Fibroblast of skin of scalp (primary cell): Measurements from ENCODE around the gene RASSF3.
A peak's percentile ranks its signal among the peaks of the same experiment; 100 is the strongest.
"Not testable (repeated sequence)": the region's sequence is repeated elsewhere in the genome, so short reads cannot be mapped to it uniquely, and the experiment has no call there.

Experiments used
- DNase-seq: peaks from one replicate; pipeline ENCODE4 v3.0.0-alpha.2; 2013

The RASSF3 gene

GRCh38 chr12:64672925-64673409, 62.7 kb downstream of the RASSF3 start:
- DNase-seq: peak; percentile 31

GRCh38 chr12:64673490-64674169, 63.3 kb downstream of the RASSF3 start:
- DNase-seq: peak; percentile 73

DNA sequence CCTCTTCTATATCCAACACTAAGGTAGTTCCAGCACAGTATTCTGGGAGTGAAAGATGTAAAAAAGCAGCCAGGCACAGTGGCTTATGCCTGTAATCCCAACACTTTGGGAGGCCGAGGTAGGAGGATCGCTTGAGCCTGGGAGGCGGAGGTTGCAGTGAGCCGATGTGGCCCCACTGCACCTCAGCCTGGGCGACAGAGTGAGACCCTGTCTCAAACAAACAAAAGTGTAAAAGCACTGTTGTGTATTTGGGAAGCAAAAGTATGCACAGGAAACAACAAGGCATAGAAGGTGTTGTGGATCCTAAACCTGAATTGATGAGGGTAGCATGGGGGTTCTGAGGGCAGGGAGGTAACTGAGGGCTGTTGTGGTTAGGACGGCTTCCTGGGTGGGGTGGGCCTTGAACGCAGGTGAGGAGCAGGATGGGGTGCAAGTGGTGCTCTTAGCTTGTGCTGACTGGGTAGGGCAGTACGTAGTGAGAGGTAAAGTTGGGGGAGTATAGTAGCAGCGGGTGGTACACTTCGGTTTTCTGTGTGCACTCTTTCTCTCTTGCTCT, 64.2 kb downstream of the RASSF3 start:
- DNase-seq: no peak

DNA sequence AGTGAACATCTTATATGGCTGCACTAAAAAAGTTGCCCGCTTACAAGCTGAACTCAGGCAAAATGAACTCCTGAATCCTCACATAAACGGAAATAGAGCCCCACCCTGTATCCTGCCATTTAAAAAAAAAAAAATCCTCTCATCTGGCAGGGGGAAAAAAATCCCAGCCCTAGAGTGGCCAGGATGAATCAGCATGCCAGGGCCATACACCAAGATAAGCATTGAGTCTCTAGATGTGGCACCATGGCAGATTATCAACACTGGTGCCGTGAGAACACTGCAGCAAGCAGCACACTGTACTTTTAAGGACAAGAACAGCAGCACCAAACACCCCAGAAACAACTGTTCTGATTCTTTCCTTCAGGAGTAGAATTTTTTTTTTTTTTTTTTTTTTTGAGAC, 65.5 kb downstream of the RASSF3 start:
- DNase-seq: peak; percentile 54

DNA sequence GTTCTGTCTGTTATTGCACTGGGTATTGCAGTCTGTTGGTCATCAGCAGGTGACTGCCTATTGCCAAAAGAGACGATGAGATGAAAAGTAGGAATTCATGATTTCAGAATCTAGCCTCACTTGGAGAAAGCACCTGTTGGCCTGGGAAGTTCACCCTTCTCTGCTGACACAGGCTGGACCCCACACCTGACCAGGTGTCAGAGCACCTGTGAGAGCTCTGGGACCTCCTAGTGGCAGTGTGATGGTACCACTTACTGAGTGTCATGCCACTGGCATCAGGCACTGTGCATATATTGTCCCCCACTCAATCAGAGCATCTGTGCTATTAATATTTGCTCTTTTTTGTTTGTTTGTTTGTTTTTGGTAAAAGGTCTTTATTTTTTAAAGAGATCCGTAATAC, 68.0 kb downstream of the RASSF3 start:
- no peak for DNase-seq

DNA sequence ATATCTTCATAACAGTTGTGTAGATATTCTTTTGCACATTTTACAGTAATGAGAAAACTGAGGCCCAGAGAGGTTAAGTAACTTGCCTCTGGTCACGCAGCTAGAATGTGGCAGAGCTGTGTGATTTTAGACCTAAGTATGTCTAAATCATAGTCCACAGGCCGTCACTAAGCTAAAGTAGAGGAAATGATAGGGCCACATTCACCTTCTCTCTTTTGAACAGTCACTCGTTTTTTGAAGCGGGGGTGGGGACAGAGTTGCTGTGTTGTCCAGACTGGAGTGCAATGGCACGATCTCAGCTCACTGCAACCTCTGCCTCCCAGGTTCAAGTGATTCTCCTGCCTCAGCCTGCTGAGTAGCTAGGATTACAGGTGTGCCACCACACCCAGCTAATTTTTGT, 68.5 kb downstream of the RASSF3 start:
- DNase-seq: no peak

DNA sequence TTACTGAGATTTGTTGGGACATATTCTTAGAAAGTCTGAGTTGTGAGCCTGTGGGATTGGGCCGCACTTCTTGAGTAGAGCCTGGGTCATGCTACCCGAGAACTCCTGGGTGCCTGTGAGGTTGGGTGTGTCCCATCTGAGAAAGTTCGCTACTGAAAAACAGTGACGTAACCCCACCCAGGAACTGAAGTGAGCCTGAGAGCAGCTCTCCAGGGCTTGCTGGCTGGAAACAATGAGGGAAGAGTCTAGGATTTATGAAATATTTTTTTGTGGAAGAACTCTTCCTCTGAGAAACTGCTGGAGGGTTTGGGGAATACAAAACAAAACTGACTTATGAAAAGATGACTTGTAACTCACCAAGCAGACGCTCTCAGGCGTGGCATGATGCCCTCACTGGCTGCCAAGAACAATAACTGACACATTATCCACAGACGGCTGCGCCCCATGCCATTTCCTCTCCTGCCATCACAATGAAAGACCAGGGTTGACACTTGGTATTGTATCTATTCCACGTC, 69.2 kb downstream of the RASSF3 start:
- peak; percentile 85 for DNase-seq

DNA sequence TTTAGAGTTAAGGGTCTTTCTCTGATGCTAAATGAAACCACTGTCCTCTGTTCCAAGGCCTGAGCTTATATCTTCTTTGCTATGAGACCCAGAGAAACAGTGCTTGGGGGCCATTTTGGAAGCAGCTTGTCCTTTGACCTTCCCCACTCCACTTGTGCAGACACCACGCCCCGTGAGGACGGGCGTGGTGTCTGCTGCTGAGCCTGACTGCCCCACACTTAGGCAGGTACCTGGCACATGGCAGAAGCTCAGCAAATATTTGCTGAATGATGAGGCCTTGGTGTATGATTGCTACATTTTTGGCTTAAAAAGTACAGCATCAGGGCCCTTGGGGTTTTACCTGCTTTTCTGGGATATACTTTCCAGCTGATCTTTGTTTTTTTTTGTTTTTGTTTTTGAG, 69.9 kb downstream of the RASSF3 start:
- no peak for DNase-seq

GRCh38 chr12:64681200-64682052, 71.1 kb downstream of the RASSF3 start:
- DNase-seq: no peak

DNA sequence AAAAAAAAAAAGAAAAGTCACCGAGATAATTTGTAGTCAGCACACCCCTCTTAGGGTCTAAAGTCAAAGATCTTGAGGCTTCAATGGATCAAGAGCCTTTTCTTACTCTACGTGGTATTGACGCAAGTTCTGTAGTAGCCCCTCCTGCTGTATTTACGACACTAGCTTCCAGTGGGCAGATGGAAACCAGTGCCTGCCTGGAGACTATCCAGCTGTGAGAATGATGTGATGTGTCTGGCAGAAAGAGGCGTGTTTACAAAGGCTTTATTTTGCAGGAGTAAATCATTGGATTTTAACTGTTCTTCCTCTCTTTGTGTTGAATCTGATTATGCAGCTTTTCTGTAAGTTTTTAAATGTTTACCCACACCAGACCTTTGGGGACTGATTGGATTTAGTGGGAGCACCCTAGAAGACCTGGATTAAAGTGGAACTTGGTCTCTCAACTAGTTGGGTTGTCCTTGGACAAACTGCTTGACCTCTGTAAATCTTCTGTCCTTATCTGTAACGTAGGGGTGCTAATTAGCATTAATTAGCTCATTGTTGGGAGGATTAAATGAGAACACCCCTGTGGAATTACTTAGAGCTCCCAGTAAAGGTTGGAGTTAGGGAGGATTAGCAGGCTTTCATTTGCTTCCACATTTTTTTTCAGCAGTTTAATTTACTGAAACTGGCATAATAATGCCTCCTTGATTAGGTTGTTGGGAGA, 72.4 kb downstream of the RASSF3 start:
- peak; percentile 56 for DNase-seq

DNA sequence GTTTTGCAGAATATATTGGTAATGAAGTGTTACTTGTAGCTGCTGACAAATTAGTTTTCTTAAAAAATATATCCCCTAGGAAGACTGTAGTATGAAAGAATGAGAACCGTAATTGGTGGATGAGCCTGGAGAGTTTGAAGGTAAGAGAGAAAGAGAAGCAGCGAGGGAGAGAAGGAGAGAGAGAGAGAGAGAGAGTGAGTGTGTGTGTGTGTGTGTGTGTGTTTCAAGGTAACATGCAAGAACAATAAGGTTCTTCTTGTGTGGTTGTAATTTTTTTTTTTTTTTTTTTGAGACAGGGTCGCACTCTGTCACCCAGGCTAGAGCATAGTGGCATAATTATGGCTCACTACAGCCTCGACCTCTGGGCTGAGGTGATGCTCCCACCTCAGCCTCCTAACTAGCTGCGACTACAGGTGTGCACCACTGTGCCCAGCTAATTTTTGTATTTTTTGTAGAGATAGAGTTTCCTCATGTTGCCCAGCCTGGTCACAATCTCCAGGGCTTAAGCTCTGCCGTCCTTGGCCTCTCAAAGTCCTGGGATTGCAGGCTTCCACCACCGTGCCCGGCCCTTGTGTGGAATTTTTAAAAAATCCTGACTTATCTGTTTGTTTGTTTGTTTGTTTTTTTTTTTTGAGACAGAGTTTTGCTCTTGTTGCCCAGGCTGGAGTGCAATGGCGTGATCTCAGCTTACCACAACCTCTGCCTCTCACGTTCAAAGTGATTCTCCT, 73.7 kb downstream of the RASSF3 start:
- no peak for DNase-seq

GRCh38 chr12:64685050-64685449, 74.8 kb downstream of the RASSF3 start:
- DNase-seq: no peak

DNA sequence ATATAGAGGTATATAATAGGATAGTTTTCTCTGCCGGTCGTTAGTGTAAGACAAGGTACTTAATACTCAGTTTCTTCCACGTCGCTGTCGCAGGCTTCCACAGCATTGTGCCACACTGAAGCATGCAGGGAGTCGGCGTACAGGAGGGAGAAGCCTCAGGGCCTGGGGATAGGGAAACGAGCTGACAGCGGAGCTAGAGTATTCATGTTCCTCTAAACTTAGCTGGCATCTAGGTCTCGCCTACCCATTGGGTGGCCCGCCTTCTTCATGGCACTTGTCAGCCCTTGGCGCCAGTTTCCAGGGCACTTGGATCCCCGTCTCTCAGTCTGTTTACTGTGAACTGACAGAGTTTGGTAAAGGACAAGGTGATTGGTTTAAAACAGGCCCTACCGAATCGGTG, 75.3 kb downstream of the RASSF3 start:
- no peak for DNase-seq

GRCh38 chr12:64687816-64688215, 77.5 kb downstream of the RASSF3 start:
- DNase-seq: no peak

DNA sequence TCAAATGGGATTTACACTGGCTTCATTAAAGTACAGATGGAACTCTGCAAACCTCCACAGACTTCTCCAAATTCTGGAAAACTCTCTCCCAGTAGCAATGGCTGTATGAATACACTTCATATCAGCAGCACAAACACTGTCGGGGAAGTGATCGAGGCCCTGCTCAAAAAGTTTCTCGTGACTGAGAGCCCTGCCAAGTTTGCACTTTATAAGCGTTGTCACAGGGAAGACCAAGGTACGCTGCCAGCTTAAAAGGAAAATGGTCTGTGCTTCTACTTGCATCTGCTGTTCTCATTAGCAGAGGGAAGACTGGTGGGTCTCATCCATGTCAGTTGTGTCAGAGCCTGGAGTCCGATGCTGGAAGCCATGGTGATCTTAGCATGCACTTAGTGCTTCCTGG, 77.9 kb downstream of the RASSF3 start:
- no peak for DNase-seq

- DNase-seq: no peak
Measured at GRCh38 chr12:64688715-64689114, 78.4 kb downstream of the RASSF3 start.

GRCh38 chr12:64690236-64690635, 79.9 kb downstream of the RASSF3 start:
- DNase-seq: not testable (repeated sequence)

GRCh38 chr12:64691227-64691794, 81.0 kb downstream of the RASSF3 start:
- DNase-seq: no peak

DNA sequence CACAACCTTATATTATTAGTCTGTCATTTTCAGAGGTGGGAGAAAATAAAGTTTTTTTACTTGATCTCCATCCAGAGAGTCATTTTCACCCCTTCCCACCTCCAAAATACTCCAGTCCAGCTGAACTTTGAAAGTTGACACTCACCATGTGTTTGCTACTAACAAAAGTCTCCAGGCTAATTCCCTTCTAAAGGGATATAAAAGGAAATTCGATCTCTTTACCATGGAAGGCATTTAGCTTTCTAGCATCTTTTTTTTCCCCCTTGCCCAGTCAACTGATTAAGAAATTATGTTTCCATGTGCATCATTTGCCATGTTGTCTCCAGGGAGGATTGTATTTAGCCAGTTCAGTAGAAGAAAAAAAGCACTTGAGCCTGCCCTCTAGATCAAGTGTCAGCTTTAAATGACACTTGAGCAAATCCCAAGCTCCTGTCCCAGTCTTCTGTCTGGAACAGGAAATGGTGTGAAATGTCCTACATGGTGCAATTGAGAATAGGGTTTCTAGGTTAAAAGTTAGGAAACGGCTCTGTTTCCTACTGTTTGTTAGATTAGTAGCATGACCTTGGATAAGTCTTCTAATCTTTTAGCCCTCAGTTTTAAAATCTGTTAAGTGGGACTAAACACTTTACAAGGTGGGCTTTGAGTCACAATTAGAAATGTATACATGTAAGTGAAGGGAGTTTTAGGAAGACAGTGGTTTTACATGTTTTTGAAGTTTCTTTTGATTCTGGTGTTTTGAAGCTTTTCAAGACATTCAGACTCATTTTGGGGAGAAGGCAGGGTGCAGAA, 81.7 kb downstream of the RASSF3 start:
- DNase-seq: no peak

DNA sequence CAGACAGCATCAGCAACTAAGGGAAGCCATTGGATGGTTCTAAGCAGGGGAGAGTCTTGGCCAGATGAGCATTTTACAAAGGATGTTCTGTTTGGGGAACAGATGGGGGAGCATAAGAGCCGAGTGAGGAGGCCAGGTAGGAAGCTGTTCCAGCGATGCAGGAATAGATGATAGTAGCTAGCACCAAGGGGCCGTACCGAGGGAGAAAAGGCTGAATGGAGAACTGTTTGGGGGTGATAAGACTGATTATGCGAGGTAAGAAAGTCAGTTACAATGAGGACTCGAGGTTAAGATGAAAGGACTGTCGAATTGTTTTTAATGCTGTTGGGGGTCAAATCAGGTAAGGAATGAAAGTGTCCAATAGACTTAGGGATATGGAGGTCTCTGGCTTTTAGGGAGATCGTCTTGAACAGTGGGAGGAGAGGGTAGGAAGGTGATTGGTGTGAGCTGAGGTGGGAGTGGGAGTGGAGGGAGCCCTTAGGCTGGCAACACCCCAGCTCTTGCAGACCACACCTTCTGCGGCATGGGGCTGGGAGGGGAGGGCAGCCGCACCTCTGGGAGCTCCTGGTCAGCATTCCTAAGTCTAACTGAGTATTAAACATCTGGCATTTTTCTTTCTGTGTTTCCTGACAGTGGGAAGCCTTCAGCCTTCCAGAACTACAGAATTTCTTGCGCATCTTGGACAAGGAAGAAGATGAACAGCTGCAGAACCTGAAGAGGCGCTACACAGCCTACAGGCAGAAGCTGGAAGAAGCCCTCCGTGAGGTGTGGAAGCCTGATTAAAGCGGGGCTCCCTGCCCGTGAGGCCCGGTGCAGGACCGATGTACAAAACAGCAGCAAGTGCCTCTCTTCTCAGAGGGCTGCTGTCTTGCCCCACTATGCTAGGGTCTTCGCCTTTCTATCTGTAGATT, 84.1 kb downstream of the RASSF3 start:
- DNase-seq: no peak
